ENCODE data around the gene COL24A1.
"Not testable (repeated sequence)": the region's sequence is repeated elsewhere in the genome, so short reads cannot be mapped to it uniquely, and the experiment has no call there.

The COL24A1 gene

DNA sequence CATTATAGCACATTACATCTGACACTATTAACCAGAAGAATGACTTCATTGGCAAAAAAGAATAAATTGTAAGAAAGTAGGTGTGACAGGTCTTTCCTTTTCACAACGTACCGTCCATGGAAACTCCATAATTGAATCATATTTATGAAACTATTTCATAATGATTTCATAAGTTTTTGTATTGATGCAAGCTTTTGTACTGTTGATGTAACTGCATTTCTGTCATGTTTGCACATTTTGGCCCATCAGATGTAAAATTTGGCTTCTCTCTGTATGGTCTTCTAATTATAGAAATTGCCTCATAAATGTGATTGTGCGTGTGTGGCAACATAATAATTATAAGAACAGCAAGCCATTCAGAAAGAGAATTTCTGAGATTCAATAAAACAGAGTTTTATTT is 267.7 kb downstream of the COL24A1 start:
- DNase-seq (ENCODE audit: low read depth) = no peak

DNA sequence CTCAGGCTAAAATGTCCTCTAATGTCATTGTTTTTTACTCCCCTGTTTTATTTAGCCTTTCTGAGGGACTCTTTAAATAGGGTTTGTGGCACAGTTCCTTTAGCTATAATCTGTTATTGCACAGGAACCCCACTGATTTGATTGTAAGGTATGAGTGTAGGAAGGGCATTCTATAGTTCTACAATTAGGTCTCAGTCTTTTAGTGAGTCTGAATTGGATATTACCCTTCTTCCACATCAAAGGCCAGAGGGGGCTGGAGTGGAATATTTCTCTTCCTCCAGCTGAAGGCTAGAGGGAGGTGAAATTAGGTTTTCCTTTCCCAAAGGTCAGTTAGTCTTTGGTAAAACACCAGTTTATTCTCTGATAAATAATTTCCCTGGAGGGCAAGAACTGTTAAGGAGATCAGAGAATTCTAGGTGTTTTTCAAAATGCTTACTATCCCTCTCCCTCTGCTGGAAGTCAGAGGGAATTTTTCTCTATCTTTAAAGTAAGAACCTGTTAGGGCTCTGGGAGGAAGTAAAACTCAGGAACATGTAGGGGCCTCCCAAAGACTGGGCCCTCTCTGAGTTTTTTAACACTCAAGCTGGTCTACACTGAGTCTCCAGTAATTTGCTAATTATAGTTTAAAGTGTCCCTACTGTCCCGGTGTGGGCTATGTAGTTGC is 272.1 kb downstream of the COL24A1 start:
- DNase-seq (ENCODE audit: low read depth) = no peak

DNA sequence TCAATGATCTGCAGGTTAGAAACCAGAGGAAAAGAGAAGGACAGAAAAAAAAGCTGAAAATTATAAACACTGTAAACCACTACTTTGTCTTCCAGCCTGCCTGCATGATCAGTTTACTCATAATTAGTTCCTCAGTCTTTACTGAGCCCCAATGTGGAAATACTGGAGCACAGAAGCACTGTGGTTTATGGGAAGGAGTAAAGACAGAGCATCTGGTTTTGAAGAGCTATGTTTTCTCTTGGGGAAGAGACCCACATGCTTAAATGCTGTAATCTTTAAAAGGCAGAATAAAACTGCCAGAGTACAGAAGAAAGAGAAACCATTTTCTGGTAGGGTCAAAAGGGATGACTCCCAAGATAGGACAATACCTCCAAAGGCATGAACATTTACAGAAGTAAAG is 289.4 kb downstream of the COL24A1 start:
- DNase-seq (ENCODE audit: low read depth) = no peak

DNA sequence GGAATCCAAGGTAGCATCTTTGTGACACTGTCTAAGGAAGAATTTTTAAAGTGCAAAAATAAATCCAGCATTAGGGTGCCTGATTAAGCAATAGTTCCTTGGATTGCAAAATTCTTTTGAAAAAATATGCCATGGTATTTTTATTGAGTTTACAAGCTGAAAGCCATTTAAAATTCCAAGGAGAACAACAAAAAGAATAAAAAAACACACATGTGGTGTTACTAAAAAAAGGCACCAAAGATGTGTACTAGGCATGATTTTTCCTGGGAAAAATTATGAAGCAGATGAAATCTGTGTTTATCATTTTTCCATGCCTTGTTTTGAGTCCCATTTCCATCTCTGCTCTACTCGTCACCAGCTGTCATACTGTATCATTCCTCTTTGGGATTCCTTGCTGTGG is 291.4 kb downstream of the COL24A1 start:
- DNase-seq (ENCODE audit: low read depth) = no peak

DNA sequence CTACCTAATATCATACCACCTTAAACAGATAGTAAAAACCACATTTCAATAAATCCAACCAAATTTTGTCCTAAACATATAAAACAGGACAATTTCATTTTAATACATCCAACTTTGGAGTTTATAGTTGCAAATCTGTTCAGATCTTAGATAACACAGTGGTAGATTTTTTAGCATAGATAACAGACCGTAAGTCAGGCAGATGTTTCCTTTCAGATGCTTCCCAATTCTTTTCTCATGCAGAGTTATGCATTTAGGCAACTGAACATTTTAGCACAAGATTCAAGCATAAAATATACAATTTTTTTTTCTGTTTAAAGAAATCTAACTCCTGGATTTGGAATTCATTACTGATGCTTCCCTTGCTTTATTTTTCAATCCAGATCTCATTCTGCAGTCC is 291.8 kb downstream of the COL24A1 start:
- no peak for DNase-seq (ENCODE audit: low read depth)

DNA sequence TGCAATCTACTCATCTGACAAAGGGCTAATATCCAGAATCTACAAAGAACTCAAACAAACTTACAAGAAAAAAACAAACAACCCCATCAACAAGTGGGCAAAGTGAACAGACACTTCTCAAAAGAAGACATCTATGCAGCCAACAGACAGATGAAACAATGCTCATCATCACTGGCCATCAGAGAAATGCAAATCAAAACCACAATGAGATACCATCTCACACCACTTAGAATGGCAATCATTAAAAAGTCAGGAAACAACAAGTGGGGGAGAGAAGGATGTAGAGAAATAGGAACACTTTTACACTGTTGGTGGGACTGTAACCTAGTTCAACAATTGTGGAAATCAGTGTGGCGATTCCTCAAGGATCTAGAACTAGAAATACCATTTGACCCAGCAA is 292.9 kb downstream of the COL24A1 start:
- not testable (repeated sequence) for DNase-seq (ENCODE audit: low read depth)

DNA sequence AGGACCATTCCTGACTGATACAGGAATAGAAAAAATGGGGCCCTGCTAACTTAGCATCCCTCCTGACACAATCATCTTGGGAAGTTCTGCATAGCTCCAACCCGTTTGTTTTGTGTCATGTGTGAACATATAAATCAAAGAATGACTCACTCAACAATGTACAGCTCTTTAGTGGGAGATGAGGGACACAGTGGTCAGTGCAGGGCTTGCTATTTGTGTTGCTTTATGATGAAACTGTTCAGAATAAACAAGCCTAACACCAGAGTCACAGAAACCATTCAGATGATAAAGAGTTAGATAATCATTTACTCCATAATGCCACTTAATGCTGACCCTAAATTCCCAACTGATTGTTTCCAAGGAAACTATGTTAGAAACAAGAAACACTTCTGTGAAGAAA is 294.1 kb downstream of the COL24A1 start:
- no peak for DNase-seq (ENCODE audit: low read depth)

DNA sequence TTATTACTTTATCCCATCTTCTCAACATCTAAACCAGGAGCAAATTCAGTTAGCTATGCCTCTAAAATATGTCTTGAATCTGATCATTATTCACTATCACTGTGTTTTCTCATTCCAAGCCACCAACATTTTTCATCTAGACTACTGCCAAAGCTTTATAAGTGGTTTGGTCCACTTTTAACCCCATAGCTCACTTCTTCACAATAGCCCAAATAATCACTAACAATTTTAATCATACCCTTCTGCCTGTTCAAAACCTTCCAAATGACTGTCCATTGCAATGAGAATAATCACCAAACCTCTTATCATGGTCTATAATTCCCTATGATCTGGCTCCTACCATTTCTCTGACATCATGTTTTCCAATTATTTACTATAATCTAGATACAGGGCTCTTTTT is 298.6 kb downstream of the COL24A1 start:
- DNase-seq (ENCODE audit: low read depth) = no peak

DNA sequence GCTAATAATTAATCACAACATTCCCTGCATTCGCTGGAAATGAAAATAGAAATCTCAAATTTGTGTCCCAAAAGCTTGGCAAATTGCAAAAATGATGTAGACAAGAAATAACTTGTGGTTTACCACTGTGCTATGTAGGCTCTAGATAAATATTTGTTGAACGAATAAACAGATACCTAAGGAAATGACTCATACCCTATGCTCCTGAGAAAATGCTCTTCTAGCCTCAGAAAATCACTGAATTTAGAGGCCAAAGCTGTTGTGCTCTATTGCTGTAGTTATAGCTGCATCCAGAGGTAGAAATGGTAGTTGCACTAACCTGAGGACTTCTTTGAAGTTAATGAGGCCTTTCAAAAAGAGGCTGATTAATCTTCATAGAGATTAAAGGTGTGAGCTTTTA is 306.3 kb downstream of the COL24A1 start:
- peak; percentile 73 for DNase-seq (ENCODE audit: low read depth)

DNA sequence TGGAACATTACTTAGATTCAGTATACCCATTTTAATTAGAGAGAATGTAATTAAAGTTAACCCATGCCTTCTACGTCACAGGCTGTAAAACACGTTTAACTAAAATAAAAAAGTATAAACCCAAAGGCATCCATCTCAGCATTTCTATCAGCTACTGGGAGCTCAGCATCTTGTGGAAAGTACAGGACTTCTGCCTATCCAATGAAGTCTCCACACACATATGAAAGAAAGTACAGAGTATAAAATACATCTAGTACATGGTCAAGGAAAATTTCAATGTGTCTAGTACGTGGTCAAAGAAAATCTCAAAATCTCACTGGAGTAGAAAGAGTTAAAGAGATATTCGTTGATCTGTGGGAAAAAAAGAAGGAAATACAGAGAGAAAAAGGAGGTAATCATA is 306.9 kb downstream of the COL24A1 start:
- no peak for DNase-seq (ENCODE audit: low read depth)

DNA sequence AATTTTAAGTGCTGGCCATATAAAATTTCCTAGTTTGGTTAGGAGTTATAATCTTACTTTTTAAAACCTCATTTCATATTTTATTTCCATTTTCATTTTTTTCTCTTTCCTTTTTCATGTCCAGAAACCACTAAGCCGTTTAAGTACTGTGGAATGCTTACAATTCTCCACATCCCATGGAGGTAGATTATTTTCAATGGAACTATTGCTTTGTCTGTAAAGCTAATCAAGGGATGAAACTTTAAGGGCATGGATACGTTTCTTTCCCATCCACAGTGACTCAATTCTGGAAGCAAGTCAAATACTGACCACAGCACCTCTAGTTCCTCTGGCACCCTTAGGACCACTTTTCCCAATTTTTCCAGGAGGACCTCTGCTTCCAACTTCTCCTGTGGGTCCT is 309.2 kb downstream of the COL24A1 start:
- no peak for DNase-seq (ENCODE audit: low read depth)

DNA sequence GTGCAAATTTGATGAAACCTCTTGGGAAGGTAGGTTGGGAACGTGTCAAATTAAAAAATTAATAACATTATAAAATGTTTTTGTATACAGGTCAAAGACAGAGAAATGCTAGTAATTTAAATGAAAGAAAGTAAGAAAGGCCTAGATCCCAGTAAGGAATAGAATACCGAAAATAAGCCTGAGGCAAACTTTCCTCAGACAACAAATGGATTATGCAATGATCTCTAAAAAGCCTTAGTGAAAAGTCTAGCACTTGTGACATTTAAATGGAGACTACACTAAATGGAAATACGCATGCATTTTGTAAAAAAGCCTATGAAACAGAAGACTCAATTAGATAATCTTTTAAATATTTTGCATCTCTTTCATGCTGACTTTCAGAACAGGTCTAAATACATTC is 309.9 kb downstream of the COL24A1 start:
- no peak for DNase-seq (ENCODE audit: low read depth)

DNA sequence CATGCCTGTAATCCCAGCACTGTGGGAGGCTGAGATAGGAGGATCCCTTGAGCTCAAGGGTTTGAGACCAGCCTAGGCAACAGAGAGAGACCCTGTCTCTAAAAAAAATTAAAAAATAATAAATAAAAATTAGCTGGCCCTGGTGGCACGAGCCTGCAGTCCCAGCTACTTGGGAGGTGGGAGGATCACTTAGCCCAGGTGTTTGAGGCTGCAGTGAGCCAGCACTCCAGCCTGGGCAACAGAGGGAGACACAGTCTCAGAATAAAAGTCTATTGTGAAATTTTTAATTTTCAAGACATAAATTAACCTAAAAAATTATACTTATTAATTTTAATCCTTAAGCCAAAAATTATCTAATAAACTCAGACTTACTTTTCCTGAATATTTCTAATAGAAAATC is 317.1 kb downstream of the COL24A1 start:
- no peak for DNase-seq (ENCODE audit: low read depth)

DNA sequence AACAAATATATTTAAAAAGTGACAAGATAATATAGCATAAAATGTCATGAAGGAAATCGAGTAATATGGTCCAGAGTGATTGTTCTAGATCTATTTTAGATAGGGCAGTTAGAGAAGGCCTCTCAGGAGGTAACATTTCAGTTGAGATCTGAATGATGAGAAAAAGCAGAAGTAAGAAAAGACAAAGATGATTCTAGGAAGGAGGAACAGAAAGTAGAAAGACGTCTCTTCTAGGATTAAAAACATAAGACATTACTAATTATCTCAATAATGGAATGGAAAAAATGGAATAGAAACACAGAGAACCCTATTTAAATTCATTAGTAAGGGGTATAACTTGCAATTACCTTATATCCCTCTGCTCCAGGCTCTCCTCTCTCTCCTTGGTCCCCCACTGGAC is 318.3 kb downstream of the COL24A1 start:
- no peak for DNase-seq (ENCODE audit: low read depth)

DNA sequence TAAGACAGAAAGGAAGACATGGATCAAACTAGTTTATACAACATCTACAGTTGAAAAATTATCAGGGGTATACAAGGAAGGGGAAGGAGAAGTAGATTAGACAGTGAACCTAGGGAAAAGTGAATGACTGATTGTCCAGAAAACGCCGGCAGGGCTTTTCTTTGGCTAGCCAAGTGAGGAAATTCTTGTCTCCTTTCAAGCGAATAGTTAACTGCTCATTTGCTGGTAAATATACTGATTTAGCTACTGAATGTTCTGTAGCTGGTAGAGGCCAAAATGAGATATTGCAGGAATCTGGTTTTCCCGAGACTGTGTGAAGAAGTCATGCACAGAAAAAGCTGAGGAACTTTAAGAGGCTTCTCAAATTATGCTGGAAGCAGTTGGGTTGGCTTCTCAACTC is 319.8 kb downstream of the COL24A1 start:
- no peak for DNase-seq (ENCODE audit: low read depth)

DNA sequence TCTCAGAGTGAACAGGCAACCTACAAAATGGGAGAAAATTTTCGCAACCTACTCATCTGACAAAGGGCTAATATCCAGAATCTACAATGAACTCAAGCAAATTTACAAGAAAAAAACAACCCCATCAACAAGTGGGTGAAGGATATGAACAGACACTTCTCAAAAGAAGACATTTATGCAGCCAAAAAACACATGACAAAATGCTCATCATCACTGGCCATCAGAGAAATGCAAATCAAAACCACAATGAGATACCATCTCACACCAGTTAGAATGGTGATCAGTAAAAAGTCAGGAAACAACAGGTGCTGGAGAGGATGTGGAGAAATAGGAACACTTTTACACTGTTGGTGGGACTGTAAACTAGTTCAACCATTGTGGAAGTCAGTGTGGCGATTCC is 323.4 kb downstream of the COL24A1 start:
- DNase-seq (ENCODE audit: low read depth) = not testable (repeated sequence)

DNA sequence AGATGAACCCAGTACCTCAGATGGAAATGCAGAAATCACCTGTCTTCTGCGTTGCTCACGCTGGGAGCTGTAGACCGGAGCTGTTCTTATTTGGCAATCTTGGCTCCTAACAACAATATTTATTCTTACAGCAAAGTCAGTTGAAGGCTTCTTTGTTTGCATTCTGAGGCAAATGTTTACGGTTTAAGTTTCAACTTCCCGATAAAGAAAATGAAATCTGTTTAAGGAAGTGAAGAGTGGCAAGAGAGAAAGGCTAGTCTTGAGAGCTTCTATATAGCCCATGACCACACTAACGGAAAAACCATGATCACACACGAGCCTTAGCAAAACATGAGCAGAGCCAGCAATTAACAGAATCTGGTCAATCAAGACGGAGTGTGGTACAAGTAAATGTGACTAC is 325.7 kb downstream of the COL24A1 start:
- DNase-seq (ENCODE audit: low read depth) = no peak

DNA sequence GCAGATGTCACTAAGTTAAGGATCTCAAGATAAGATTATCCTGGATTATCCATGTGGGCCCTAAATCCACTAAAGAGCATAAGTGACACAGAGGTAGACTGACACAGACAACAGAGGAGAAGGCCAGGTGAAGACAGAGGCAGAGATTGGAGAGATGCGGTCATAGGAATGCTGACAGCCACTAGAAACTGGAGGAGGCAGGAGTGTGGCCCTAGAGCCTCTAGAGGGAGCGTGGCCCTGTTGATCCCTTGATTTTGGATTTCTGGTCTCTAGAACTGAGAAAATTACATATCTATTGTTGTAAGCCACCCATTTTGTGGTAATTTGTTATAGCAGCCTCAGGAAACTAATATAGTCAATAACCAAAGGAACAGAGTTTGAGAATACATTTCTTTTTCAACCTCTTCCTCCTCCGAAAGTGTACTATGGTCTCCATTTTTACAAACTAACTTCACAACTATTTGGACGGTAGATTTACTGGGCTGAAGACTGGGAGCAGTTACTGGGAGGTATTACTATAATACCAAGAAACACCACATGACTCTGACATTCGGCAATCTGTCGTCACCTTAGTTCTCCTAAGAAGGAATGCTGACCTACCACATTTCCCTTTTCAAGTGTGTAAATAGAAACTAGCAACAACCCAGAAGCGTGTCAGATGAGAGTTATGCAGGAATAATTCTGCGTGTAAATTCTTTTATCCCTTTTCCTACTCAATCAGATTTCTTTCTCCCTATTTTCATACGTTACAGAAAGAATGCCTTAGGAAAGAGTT is 332.3 kb downstream of the COL24A1 start:
- no peak for DNase-seq (ENCODE audit: low read depth)

DNA sequence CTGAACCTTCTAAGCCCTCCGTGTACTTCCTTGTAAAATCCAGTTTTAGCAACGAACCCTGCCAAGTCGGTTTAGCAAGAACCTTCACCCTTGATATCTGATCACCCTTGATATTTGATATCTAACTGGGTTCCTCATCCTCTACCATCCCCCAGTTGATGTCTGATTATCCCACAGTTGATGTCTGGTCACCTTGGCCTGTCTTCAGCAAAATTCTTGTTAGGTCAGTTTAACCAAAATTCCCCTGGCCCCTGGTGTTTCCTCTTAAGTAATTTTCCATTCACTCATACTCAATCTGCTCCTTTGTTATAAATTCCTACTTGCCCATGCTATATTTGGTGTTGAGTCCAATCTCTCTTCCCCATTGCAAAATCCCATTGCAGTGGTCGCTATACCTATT is 333.9 kb downstream of the COL24A1 start:
- DNase-seq (ENCODE audit: low read depth) = no peak

DNA sequence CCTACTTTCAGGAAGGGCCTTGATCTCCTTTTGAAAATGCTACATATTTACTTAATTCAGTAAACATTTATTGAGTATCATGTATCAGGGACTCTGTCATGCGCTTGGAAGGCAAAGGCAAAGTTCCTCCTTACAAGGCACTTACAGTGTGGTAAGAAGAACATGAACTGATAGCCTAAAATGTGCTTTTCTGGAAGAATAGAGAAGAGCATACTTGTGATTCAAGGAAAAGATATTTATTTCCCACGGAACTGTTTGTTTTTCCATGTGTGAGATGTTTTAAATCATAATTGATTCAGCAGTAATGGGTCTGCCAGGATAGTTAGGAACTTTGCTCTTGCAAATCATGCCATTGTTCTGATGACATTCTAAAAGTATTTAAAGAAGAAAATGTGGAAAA is 338.2 kb downstream of the COL24A1 start:
- DNase-seq (ENCODE audit: low read depth) = no peak

DNA sequence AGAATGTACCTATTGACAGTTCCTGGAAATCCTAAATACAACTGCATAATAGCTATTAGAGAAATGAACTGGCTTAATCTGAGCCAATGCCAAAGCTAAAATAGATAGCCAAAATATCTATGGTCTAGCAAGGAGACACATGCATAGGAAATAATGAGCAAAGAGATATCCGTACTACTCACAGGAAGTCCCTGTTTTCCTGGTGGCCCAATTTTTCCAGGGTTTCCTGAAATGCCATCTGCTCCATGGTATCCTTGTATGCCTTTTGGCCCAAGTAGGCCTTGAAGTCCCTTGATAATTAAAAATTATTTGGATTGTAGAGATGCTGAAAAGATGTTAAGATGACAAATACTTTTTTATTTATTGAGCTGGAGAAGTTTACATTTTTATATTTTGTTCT is 340.0 kb downstream of the COL24A1 start:
- no peak for DNase-seq (ENCODE audit: low read depth)

DNA sequence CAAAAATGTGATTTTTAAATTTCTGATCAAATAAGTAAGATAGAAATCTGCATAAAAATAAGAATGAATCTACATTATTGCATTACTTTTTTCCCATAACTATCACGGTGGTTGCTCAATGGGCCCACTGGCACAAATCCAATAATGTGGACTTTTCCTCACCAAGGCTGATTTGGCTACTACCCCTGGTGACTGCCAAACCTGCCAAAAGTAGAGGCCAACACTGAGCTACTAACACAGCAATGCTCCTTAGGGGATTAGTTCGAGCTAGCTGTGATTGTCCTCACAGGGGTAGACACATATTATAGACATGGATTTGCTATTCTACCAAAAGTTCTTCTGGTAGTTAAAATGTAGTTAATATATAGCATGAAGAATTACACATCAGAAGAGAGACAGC is 340.7 kb downstream of the COL24A1 start:
- no peak for DNase-seq (ENCODE audit: low read depth)

DNA sequence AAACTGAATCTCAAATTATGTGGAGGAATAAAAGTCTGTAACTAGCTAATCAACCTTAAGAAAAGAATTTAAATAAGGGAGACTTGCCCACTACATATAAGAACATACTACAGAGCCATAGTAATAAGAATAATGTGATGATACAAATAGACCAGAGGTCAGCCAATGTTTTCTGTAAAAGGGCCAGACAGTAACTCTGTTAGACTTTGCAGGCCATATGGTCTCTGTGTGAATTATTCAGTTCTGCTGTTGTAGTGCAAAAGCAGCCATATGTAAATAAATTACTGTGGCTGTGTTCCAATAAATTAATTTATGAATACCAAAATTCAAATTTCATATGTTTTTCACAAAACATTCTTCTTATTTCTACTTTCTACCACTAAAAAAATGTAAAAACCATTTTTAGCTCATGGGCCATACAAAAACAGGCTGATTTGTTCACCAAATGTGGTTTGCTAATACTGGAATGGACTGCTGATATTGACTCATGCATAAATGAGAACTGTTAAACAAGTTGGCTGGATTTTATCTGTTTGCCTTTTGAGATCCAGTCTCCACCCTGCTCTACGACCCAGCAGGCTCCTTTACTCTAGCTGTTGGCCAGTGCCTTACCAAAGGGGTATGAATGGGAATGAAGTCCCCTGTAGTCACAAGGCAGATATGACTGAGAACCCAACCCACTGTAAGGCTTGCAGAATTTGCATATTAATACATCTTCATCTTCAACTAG is 350.2 kb downstream of the COL24A1 start:
- DNase-seq (ENCODE audit: low read depth) = no peak

Measured in HS-5 (cell line).